HG03097 (cell line): Measurements from ENCODE around the gene FAS.

ENCODE experiments used
- ATAC-seq: cut with Tn5 transposase; IDR thresholded peaks from one replicate; pipeline ENCODE4 v1.9.1; 2021; ENCODE audit not compliant: unreplicated experiment, low FRiP score

Gene FAS

GRCh38 chr10:89029785-89030437 lies 39.3 kb downstream of the FAS start:
- ATAC-seq = no peak

GRCh38 chr10:89030791-89031190 lies 40.2 kb downstream of the FAS start:
- ATAC-seq = no peak

GRCh38 chr10:89032141-89032891 lies 41.7 kb downstream of the FAS start:
- ATAC-seq = no peak

- ATAC-seq = no peak
Measured at GRCh38 chr10:89035461-89035860, 44.9 kb downstream of the FAS start.

- no peak for ATAC-seq
Measured at GRCh38 chr10:89037096-89037495, 46.5 kb downstream of the FAS start.

- ATAC-seq = no peak
Measured at GRCh38 chr10:89042562-89042961, 52.0 kb downstream of the FAS start.

- ATAC-seq = no peak
Measured at GRCh38 chr10:89043052-89043451, 52.5 kb downstream of the FAS start.

GRCh38 chr10:89047397-89047796 lies 56.8 kb downstream of the FAS start:
- ATAC-seq = no peak

- no peak for ATAC-seq
Measured at GRCh38 chr10:89051593-89051992, 61.0 kb downstream of the FAS start.

- no peak for ATAC-seq
Measured at GRCh38 chr10:89053555-89053954, 63.0 kb downstream of the FAS start.

- no peak for ATAC-seq
Measured at GRCh38 chr10:89055159-89055558, 64.6 kb downstream of the FAS start.

GRCh38 chr10:89062861-89063260 lies 72.3 kb downstream of the FAS start:
- no peak for ATAC-seq

GRCh38 chr10:89063465-89063864 lies 72.9 kb downstream of the FAS start:
- ATAC-seq = no peak

- ATAC-seq = no peak
Measured at GRCh38 chr10:89064748-89065147, 74.2 kb downstream of the FAS start.
